T-helper 9 cell (primary cell): ENCODE data around the gene RAD9A.

Source experiments
- DNase-seq: peaks from one replicate; pipeline ENCODE4 v3.0.0-alpha.2; 2020

The RAD9A gene

GRCh38 chr11:67357831-67358670, 33.7 kb upstream of the RAD9A start:
- no peak for DNase-seq

GRCh38 chr11:67364169-67364568, 27.6 kb upstream of the RAD9A start:
- DNase-seq = no peak

DNA sequence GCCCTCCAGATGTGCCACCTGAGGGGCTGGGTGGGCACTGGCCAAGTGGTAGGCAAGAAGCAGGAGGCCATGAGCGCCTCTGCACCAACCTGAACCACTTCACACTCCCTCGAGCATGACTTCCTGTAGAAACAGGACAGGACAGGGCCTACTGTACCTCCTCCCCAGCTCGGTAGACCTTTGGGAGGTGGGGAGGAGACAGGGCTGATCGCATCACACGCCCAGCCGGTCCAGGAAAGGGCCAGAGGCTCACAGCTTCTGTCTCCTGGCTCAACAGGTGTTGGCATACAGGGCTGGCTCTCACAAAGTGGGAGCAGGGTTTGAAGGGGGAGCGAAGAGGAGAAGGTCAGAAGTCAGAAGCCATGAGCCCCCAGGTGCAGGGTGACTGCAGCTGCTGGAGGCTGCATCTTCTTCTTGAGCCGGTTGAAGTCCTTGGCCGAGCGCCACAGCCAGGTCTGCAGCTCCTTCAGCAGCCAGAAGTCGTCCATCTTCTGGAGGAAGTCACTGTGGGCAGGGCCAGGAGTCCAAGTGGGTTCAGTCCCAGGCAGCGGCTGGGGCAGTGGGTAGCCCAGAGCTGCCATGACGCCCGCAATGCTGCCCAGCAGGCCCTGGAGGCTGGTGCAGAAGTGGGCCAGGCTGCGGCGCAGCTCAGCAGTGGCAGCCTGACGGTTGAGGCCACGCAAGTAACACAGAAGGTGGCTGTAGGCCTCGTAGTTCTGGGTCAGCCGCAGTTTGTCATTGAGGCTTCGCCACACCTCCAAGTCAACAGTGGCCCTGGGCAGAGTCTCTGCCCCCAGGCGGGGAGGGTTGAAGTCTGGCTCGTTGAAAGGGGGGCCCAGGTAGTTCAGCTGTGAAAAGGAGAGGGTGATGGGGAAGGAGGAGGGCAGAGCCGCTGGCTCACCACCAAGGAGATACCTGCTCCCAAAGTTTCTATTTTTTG, 26.7 kb upstream of the RAD9A start:
- no peak for DNase-seq

DNA sequence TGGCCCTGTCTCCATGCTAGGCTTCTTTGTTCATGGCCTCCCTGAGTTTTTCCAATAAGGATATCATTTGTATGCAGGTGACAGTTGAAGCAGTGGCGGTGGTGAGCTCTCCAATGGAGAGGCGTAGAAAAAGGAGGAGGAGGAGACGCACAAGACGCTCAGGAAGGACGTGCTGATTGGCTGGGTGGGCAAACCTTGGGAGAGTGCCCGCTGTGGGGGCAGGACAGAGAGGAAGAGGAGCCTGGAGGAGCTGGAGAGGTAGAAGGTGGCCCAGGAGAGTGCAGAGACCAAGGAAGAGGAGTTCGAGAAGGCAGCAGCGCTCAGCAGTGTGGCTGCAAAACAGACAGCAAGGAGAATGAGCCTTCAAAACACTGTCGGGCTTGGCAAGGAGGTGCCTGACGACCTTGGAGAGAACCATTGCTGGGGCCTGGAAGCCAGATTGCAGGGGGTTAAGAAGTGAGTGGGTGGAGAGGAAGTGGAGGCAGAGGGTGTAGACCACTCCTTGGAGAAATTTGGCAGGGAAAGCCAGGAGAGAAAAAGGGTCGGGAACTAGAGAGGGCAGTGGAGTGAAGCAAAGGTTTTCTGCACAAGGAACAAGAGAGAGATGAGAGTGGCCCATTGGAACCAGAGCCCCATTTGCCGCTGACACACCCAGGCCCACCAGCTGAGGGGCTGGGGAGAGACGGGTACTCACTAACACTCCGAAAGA, 25.9 kb upstream of the RAD9A start:
- DNase-seq = no peak

- DNase-seq = no peak
These were observed 25.2 kb upstream of the RAD9A start for GRCh38 chr11:67366546-67366945.

- DNase-seq = no peak
These were observed 24.6 kb upstream of the RAD9A start for GRCh38 chr11:67366961-67367760.

GRCh38 chr11:67367761-67368227, 24.0 kb upstream of the RAD9A start:
- DNase-seq = no peak

DNA sequence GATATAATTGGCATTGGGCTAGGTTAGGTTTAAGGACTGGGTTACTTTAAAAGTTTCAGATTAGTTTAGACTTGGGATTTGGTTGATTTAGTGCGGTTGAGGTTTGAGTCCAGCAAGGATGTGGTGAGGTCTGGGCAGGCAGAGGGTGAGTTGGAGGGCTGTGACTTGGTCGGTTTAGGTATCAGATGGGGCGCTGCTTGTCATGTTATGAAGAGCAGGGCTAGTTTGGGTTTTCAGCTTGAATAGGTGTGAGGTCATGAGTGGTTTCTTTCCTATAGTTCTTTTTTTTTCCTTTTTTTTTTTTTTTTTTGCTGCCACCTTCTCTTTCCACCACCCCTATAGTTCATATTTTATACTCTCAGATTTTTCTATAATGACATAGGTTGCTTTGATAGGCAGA, 23.2 kb upstream of the RAD9A start:
- no peak for DNase-seq

GRCh38 chr11:67369275-67369674, 22.5 kb upstream of the RAD9A start:
- DNase-seq = no peak

DNA sequence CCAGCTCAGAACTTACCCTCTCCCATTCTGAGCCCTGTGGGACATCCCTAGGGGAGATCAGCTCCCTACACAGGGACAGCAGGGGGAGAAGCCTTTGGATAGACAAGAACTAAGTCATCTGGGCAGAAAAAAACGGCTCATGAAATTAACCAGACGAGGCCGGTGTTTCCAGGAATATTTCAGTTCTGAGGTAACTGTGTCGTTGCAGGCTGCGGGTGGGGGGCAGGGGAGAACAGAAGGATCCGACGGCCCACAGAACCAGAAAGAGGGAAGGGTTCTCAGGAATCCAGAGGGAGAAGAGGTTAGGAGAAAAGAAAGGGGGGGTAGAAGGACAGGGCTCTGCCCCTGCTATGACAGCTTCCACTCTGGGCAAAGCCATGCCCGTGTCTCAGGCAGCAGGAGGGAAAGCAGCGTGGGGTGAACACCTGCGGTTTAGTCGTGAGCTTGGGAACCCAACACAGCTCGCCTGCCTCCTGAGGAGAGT, 21.9 kb upstream of the RAD9A start:
- DNase-seq = no peak

GRCh38 chr11:67370351-67371076, 21.3 kb upstream of the RAD9A start:
- no peak for DNase-seq

DNA sequence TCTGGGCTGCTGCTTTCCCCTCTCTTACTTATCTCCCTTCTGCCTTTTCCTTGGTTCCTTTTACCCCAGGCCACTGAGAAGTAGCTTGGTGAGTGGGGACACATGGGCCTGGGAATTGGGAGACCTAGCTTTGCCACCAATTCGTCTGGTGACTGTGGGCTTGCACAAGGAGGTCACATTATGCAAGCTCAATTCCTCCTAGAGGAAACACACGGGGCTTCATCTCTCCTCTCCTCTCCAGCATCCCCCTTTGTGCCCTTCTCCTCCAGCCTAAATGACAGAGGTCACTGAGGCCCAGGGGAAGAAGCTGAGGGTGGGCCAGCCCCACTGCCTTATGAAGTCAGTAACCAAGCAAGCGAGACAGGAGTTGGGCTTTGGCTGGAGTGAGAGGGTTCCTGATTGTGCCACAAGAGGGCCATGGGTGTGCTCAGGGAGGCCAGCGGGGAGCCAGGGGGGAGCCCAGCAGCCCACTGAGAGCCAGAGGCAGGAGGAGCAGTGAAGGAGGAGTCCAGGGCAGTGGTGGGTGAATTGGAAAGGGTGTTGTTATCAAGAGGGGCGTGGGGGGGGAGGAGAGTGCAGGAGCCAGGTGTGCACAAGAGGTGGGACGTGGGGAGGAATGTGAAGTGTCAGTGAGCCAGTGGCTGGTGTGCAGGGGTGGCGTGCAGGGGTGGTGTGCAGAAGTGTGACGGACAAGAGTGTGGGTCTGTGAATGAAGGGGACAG, 20.4 kb upstream of the RAD9A start:
- no peak for DNase-seq

DNA sequence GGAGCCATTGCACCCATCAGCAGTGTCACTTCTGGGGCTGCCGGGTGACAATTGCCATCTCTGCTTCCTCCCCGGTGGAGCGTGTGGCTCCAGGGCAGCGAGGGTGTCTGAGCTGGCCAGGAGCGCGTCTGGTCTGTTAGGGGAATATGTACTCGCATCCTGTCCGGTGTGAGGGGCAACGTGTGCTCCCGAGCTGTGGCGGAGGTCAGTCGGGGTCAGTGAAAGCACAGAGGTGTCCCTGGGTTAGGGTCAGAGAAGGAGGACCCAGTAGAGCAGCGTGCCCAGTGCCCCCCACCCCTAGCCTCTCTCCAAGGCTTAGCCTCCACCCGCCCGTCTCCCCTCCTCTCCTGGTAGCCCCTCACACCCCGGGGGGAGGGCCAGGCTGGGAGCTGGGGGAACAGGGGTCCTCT, 19.9 kb upstream of the RAD9A start:
- DNase-seq = no peak

DNA sequence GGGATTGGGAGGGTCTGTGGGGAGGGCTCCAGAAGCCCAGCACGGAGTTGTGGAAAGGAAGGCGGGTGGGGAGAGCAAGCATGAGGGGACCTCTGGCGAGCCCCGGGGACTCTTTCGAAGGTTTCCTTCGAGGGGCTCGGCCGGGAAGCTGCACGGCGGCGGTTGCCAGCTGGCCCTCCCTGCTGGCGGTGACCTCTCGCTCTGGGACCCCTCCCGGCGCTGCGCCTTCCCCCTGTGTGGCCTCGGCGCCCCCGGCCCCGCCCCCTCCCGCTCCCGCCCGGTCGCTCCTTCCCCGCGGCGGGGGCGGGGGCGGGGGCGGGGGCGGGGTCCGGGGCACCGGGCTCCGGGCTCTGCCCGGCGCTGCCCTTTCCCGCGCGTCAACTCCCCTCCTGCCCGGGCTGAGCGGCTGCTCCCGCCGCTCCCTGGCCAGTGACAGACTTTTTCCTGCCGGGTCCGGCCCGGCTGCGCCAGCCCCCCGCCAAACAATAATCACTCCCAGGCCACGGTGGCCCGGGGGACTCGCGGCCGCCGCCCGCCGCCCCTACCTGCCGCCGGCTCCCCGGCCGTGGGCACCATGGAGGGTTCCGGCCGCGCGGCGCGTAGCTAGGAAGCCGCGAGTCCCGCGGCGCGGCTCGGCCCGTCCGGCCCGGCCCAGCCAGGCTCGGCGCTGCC, 19.3 kb upstream of the RAD9A start:
- no peak for DNase-seq

DNA sequence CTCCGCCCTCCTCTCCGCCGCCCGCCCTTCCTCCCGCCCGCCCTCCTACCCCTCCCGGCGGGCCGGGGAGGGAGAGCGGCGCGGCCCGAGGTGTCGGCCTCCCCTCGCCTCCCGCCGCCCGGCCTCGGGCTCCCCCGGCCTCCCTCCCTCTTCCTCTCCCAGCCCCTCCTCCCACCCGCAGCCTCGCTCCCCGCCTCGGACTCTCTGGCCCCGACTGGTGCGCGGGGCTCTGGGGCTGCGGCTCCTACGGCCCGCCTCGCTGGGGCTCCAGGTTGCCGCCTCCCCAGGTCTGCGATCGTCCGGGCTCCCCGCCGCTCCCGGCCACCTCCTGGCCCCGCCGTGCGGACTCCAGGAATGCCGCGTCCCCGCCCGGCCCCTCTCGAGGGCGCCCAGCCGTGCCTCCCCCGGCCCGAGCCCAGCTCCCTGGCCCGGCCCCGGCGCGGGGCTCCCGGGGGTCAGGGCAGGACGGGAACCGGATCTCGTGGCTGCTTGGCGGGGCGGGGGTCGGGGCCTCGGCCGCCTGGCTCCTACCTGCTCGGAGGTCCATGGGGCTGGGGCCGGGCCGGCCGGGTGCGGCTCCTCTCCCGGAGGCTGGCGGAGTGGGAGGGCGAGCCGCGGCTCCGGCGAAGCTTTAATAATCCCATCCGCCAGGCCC, 18.7 kb upstream of the RAD9A start, which contains the start of gene CLCF1:
Gene CLCF1 (minus strand): TSS at position 606 of the 655 bp plus-strand sequence. CDS start 59 bp downstream, at position 547.
- no peak for DNase-seq

GRCh38 chr11:67373648-67374570, 17.9 kb upstream of the RAD9A start:
- peak; percentile 82 for DNase-seq

GRCh38 chr11:67374571-67375281, 17.1 kb upstream of the RAD9A start:
- no peak for DNase-seq
